ENCODE data around the gene VPS13D.

GRCh38 chr1:12201352-12202189 lies 28.3 kb upstream of the VPS13D start:
- TF ChIP-seq CTCF (IDR thresholded peaks at IDR 0.05; ENCODE audit: extremely low read depth in 1 of 2, insufficient read depth in 1 of 2, low read depth in 1 of 2, low read length in 2 of 2) (no peak), POLR2AphosphoS5 (IDR thresholded peaks at IDR 0.05; ENCODE audit: insufficient read depth, low read depth, low read length) (no peak), POLR2A (IDR thresholded peaks at IDR 0.05; ENCODE audit: low read depth, low read length) (no peak), EZH2 (IDR thresholded peaks at IDR 0.05; ENCODE audit: borderline replicate concordance, low read depth, low read length, severe bottlenecking) (no peak)

All from endothelial cell of umbilical vein (primary cell).